ENCODE measurements around the gene ATP5PD. TPM values are rescaled to one million over a fixed set of nuclear protein-coding genes. Genes with fewer than 3 reads are reported as not detected.

ATP5PD gene
- total and polyA plus RNA-seq, 2 of the 8 experiments (the other 6 are each of a cell fraction or from before 2014, with no cell fraction given), result 335 to 407 TPM

GRCh38 chr17:75061055-75061438 is 14.3 kb upstream of the ATP5PD start:
- H3K27ac ChIP-seq (ENCODE audit: low read depth, low read length), result no peak overlapping the region
- 94% methylated on average over 10 of the region's 10 CpGs; no CpG with 5 or more reads in 1 of the 2 experiments for WGBS, 2 experiments (ENCODE audit: extremely low coverage in 1 of 2, insufficient coverage in 1 of 2, insufficient read length in 1 of 2, insufficient replicate concordance in 2 of 2, low coverage in 1 of 2, low lambda C conversion rate in 2 of 2, missing lambda C conversion rate in 1 of 2)
- no peak overlapping the region for H3K4ac ChIP-seq (replicated peaks; ENCODE audit: insufficient read length, low read depth, low read length)
- H3K9ac ChIP-seq (replicated peaks in 1 of 4; ENCODE audit: extremely low read depth in 1 of 4, low read depth in 3 of 4, low read length in 3 of 4), result no peak overlapping the region
- no peak overlapping the region for H3K23ac ChIP-seq (ENCODE audit: insufficient read length)
- ChIA-PET POLR2A (ENCODE audit: partially characterized antibody) (interaction anchor here (0.9 to 1.1 kb wide), 2 partner anchors 22 to 34 kb away, joined by 3 read pairs; no protein-coding TSS in a partner anchor), CTCF (ENCODE audit: partially characterized antibody) (interaction anchor here (0.8 to 8.1 kb wide), 19 partner anchors 8 to 441 kb away, joined by 3 to 81 read pairs (median 5); partner anchors contain the start of genes ARMC7, KCTD2, NT5C and SLC16A5)
- H3K79me2 ChIP-seq (ENCODE audit: control insufficient read depth in 1 of 2, insufficient read depth in 2 of 2, low read length in 2 of 2), result peaks cover 0 to 6% of the 10 kb centered on the region in 2 experiments; a peak in 1 of 4 replicates
- H3K4me3 ChIP-seq (ENCODE audit: extremely low read depth in 1 of 4, insufficient read depth in 2 of 4, low read depth in 3 of 4, low read length in 4 of 4), result no peak overlapping the region
- H3K23me2 ChIP-seq (ENCODE audit: low read depth, low read length), result no peaks in the 10 kb centered on the region
- no peak overlapping the region for H2AFZ ChIP-seq (ENCODE audit: low read length)
- H3K36me3 ChIP-seq (ENCODE audit: control insufficient read depth in 2 of 4, insufficient read depth in 4 of 4, low read length in 3 of 4), result peaks cover 20 to 64% (median 44%) of the 10 kb centered on the region in 4 experiments
- no peak overlapping the region for H4K91ac ChIP-seq (replicated peaks; ENCODE audit: insufficient read length, low read length)
- H3K4me2 ChIP-seq (ENCODE audit: insufficient read depth in 1 of 2, low read depth in 2 of 2, low read length in 2 of 2), result no peak overlapping the region
- H2BK20ac ChIP-seq (ENCODE audit: low read length), result no peak overlapping the region
- no peak overlapping the region for H2AK5ac ChIP-seq (ENCODE audit: low read depth, low read length)
- peaks cover 3 to 12% of the 10 kb centered on the region in 2 experiments for H4K20me1 ChIP-seq (replicated peaks in 1 of 2; ENCODE audit: control insufficient read depth in 1 of 2, insufficient read depth in 2 of 2, low read length in 2 of 2)
- H4K5ac ChIP-seq (ENCODE audit: insufficient read length, low read depth, low read length), result no peak overlapping the region
- H3K18ac ChIP-seq (ENCODE audit: extremely low read depth, low read length), result no peak overlapping the region
- H3K79me1 ChIP-seq (ENCODE audit: low read depth, low read length), result peaks cover 2% of the 10 kb centered on the region
- no peaks in the 10 kb centered on the region for H3K27me3 ChIP-seq (replicated peaks in 1 of 4; ENCODE audit: control insufficient read depth in 3 of 4, extremely low read depth in 1 of 4, insufficient read depth in 3 of 4, low read length in 3 of 4)
- no peak overlapping the region for H2BK120ac ChIP-seq (replicated peaks; ENCODE audit: low read depth, low read length)
- FAIRE-seq (no peak), DNase-seq (ENCODE audit: low read depth in 1 of 2, low spot score in 2 of 2) (no peak)
- no peaks in the 10 kb centered on the region for H3K9me3 ChIP-seq (ENCODE audit: insufficient read depth in 2 of 2, low read depth in 1 of 2, low read length in 1 of 2)
- no peak overlapping the region for H4K8ac ChIP-seq (ENCODE audit: extremely low read depth, insufficient read depth, low read length)
- H2BK5ac ChIP-seq (ENCODE audit: low read depth, low read length), result no peak overlapping the region
- H3K14ac ChIP-seq (ENCODE audit: insufficient read length), result no peak overlapping the region
- no peak overlapping the region for H2BK15ac ChIP-seq (ENCODE audit: low read length)
- no peaks in the 10 kb centered on the region; a peak in 1 of 7 replicates for H3K4me1 ChIP-seq (replicated peaks in 1 of 4; ENCODE audit: control insufficient read depth in 3 of 4, insufficient read depth in 4 of 4, low read length in 3 of 4)
- no peak overlapping the region for H2BK12ac ChIP-seq (ENCODE audit: low read depth, low read length)
- TF ChIP-seq POLR2AphosphoS5 (IDR thresholded peaks at IDR 0.05; ENCODE audit: low read depth, low read length) (no peak), SP1 (IDR thresholded peaks at IDR 0.05; ENCODE audit: low read depth, low read length) (no peak), BCL11A (IDR thresholded peaks at IDR 0.05; ENCODE audit: low read depth in 2 of 2, low read length in 2 of 2) (no peak), ZNF274 (IDR thresholded peaks at IDR 0.05; ENCODE audit: borderline replicate concordance, extremely low read depth, low read length) (no peak), EGR1 (IDR thresholded peaks at IDR 0.05; ENCODE audit: borderline replicate concordance, low read depth, low read length) (no peak), BRCA1 (IDR thresholded peaks at IDR 0.05; ENCODE audit: low read depth, low read length) (no peak), RAD21 (IDR thresholded peaks at IDR 0.05 in 1 of 2, conservative IDR thresholded peaks at IDR 0.05 in 1 of 2; ENCODE audit: low read depth in 2 of 2, low read length in 2 of 2) (no peak), HDAC6 (IDR thresholded peaks at IDR 0.05; ENCODE audit: low read depth, low read length) (no peak), BACH1 (IDR thresholded peaks at IDR 0.05; ENCODE audit: low read length) (no peak), TAF1 (IDR thresholded peaks at IDR 0.05; ENCODE audit: low read depth, low read length) (no peak), SIX5 (IDR thresholded peaks at IDR 0.05; ENCODE audit: low read depth, low read length) (no peak), SUZ12 (IDR thresholded peaks at IDR 0.05; ENCODE audit: low read length) (no peak), CBX8 (IDR thresholded peaks at IDR 0.05; ENCODE audit: borderline replicate concordance, low read depth, low read length) (no peak)
- TF ChIP-seq, protein P1, sequence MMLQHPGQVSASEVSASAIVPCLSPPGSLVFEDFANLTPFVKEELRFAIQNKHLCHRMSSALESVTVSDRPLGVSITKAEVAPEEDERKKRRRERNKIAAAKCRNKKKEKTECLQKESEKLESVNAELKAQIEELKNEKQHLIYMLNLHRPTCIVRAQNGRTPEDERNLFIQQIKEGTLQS (IDR thresholded peaks at IDR 0.05; ENCODE audit: insufficient read depth, low read depth, low read length), result no peak
- no peak overlapping the region for H3K56ac ChIP-seq (replicated peaks; ENCODE audit: insufficient read length, low read depth, low read length)
